Amygdala (tissue), 56 donors: ENCODE data around the gene PHKB.
"Not testable (repeated sequence)": the region's sequence is repeated elsewhere in the genome, so short reads cannot be mapped to it uniquely, and the experiment has no call there.

Source experiments
- DNase-seq, 56 donors: peaks; one replicate each; lab custom pipeline; 2025; lab: John Stamatoyannopoulos, UW

The PHKB gene

GRCh38 chr16:47468070-47468689 is 7.0 kb downstream of the PHKB start:
- not testable (repeated sequence) for DNase-seq

GRCh38 chr16:47469227-47469626 is 8.1 kb downstream of the PHKB start:
- no peak for DNase-seq

GRCh38 chr16:47470211-47470610 is 9.1 kb downstream of the PHKB start:
- no peak for DNase-seq

- no peak for DNase-seq
Observed at GRCh38 chr16:47470810-47471209, 9.7 kb downstream of the PHKB start.

GRCh38 chr16:47473004-47473403 is 11.9 kb downstream of the PHKB start:
- not testable (repeated sequence) for DNase-seq

GRCh38 chr16:47473792-47474191 is 12.7 kb downstream of the PHKB start:
- no peak for DNase-seq

GRCh38 chr16:47475786-47476185 is 14.7 kb downstream of the PHKB start:
- no peak for DNase-seq

- no peak for DNase-seq
Observed at GRCh38 chr16:47476654-47477345, 15.7 kb downstream of the PHKB start.

- no peak for DNase-seq
Observed at GRCh38 chr16:47477679-47478078, 16.5 kb downstream of the PHKB start.

GRCh38 chr16:47480410-47480809 is 19.3 kb downstream of the PHKB start:
- no peak for DNase-seq

- no peak for DNase-seq
Observed at GRCh38 chr16:47481698-47482374, 20.7 kb downstream of the PHKB start.

- no peak for DNase-seq
Observed at GRCh38 chr16:47483616-47484015, 22.5 kb downstream of the PHKB start.

GRCh38 chr16:47486856-47487255 is 25.7 kb downstream of the PHKB start:
- no peak for DNase-seq

- no peak for DNase-seq
Observed at GRCh38 chr16:47488051-47488450, 26.9 kb downstream of the PHKB start.

GRCh38 chr16:47490471-47490870 is 29.3 kb downstream of the PHKB start:
- DNase-seq = no peak

GRCh38 chr16:47492036-47492427 is 30.9 kb downstream of the PHKB start:
- no peak for DNase-seq

GRCh38 chr16:47492428-47493377 is 31.6 kb downstream of the PHKB start:
- peak in 28 of 56 donors; percentile 1 to 60 (median 10) for DNase-seq

GRCh38 chr16:47493381-47494337 is 32.5 kb downstream of the PHKB start:
- no peak for DNase-seq

- DNase-seq = no peak
Observed at GRCh38 chr16:47499080-47499699, 38.1 kb downstream of the PHKB start.
